ENCODE measurements around the gene PRKAG1.

Gene PRKAG1

DNA sequence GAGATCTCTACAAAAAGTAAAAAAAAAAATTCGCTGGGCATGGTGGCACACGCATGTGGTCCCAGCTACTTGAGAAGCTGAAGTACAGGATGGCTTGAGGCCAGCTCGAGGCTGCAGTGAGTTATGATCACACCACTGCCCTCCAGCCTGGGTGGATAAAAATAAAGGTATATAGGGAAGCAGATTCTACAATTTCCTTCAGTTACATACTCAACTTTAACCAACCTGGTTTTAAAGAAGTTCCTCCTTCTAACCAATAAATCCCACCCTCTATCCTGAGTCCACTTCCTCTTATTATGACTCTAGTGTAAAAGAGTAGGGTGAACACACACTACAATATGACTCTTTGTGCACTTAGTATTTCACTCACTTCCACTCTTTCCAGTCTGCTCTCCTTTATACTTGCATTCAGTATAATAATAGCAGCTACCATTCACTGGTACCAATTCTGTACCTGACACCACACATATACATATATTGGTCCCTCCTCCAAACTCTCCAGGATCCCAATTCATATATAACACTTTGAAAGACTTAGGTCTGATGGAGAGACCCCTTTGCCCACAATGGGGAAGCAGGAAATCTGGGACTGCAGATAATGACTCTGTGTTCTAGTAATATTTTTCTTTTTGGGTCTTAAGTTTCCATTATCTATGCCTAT, 63.6 kb downstream of the PRKAG1 start:
- H3K27me3 ChIP-seq (ENCODE audit: insufficient read depth, poor library complexity, severe bottlenecking): no peaks in the 10 kb centered on the region
- no peak overlapping the region for H3K27ac ChIP-seq (ENCODE audit: poor library complexity, severe bottlenecking)
- DNase-seq (ENCODE audit: low spot score): no peak
- H3K4me1 ChIP-seq (ENCODE audit: insufficient read depth, poor library complexity, severe bottlenecking): no peaks in the 10 kb centered on the region
- peaks cover 43% of the 10 kb centered on the region for H3K36me3 ChIP-seq (ENCODE audit: low read depth)
- H3K9me3 ChIP-seq (ENCODE audit: severe bottlenecking): no peaks in the 10 kb centered on the region
- TF ChIP-seq CTCF (IDR thresholded peaks at IDR 0.05; ENCODE audit: poor library complexity, severe bottlenecking): no peak
- no peak for ATAC-seq (ENCODE audit: low read depth)
- no peak overlapping the region for H3K4me3 ChIP-seq (ENCODE audit: severe bottlenecking)

- TF ChIP-seq CTCF (IDR thresholded peaks at IDR 0.05; ENCODE audit: poor library complexity, severe bottlenecking): no peak
- no peaks in the 10 kb centered on the region for H3K9me3 ChIP-seq (ENCODE audit: severe bottlenecking)
- no peak overlapping the region for H3K27ac ChIP-seq (ENCODE audit: poor library complexity, severe bottlenecking)
- H3K27me3 ChIP-seq (ENCODE audit: insufficient read depth, poor library complexity, severe bottlenecking): no peaks in the 10 kb centered on the region
- no peak for DNase-seq (ENCODE audit: low spot score)
- H3K4me1 ChIP-seq (ENCODE audit: insufficient read depth, poor library complexity, severe bottlenecking): no peaks in the 10 kb centered on the region
- H3K36me3 ChIP-seq (ENCODE audit: low read depth): peaks cover 43% of the 10 kb centered on the region
- ATAC-seq (ENCODE audit: low read depth): no peak
- no peak overlapping the region for H3K4me3 ChIP-seq (ENCODE audit: severe bottlenecking)
Measured at GRCh38 chr12:48954061-48954460, 64.5 kb downstream of the PRKAG1 start.

DNA sequence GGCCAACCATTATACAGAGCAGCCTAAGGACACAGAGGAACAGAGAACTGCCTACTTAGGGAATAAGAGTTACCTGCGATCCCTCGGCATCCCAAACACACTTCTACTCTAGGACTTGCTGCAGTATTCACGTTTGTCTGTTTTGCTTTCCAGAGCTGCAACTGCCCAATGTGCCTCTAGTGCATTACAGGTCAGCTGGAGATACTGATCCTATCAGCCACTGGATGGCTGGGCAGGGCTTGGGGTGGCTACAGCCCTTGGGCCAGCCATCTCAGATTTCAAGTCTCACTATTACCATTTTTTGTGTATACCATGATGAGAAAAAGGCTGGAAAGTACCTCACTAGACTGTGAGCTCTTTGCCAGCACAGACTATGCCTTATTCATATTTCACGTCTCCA, 65.9 kb downstream of the PRKAG1 start:
- Histone ChIP-seq H3K36me3 (ENCODE audit: low read depth) (peaks cover 50% of the 10 kb centered on the region), H3K27me3 (ENCODE audit: insufficient read depth, poor library complexity, severe bottlenecking) (no peaks in the 10 kb centered on the region), H3K4me1 (ENCODE audit: insufficient read depth, poor library complexity, severe bottlenecking) (no peaks in the 10 kb centered on the region), H3K4me3 (ENCODE audit: severe bottlenecking) (no peak overlapping the region), H3K27ac (ENCODE audit: poor library complexity, severe bottlenecking) (no peak overlapping the region), H3K9me3 (ENCODE audit: severe bottlenecking) (no peaks in the 10 kb centered on the region)
- ATAC-seq (ENCODE audit: low read depth) (no peak), DNase-seq (ENCODE audit: low spot score) (no peak)
- TF ChIP-seq CTCF (IDR thresholded peaks at IDR 0.05; ENCODE audit: poor library complexity, severe bottlenecking): no peak
